SK-N-SH (cell line): Measurements from ENCODE around the gene BTG2. TPM values are rescaled to one million over a fixed set of nuclear protein-coding genes. Genes with fewer than 3 reads are reported as not detected.

Experiments
- CTCF ChIA-PET: fragments of 300-600, 350-600 bp; formaldehyde crosslinking; extraction: SDS; loops from one replicate; lab custom pipeline; 2021; lab: Yijun Ruan, JAX
- POLR2A ChIA-PET: fragments of 350-600 bp; sonication (Branson Sonifier 250); formaldehyde crosslinking; extraction: SDS; loops from one replicate; lab custom pipeline; 2020; ENCODE audit warnings: antibody characterized with exemption, inconsistent platforms; lab: Yijun Ruan, JAX
- DNase-seq: peaks from one replicate; pipeline ENCODE4 v3.0.0; 2012
- H2AFZ ChIP-seq: fragments of 200-600 bp; sonication (generic); 2 replicates; pipeline ENCODE4 v1.8.1; 2016; ENCODE audit warnings: antibody characterized with exemption, mild to moderate bottlenecking, low read depth
- H3F3A ChIP-seq: fragments of 200-600 bp; sonication (generic); replicated peaks from 2 replicates; pipeline ENCODE3; 2016; ENCODE audit warnings: antibody characterized with exemption, mild to moderate bottlenecking; ENCODE audit not compliant: insufficient read depth
- H3K27ac ChIP-seq, 2 experiments: fragments of 200-500 bp in 1 of 2; fragments of 200-600 bp in 1 of 2; sonication (Bioruptor generic) in 1 of 2; sonication (generic), shearing (Covaris generic) in 1 of 2; 2 replicates each; pipeline versions ENCODE4 v1.5.1 to v1.6.1; 2014 to 2016; ENCODE audit warnings: low read depth in 2 of 2, inconsistent platforms in 1 of 2, low read length in 1 of 2, mild to moderate bottlenecking in 1 of 2, mixed read lengths in 1 of 2
- H3K27me3 ChIP-seq: fragments of 200-600 bp; sonication (generic), shearing (Covaris generic); 2 replicates; pipeline ENCODE4 v1.6.1; 2016; ENCODE audit warnings: mixed run types; ENCODE audit not compliant: insufficient read depth
- H3K36me3 ChIP-seq, 2 experiments: fragments of 200-500 bp in 1 of 2; fragments of 200-600 bp in 1 of 2; sonication (Bioruptor generic) in 1 of 2; sonication (generic) in 1 of 2; replicated peaks in 1 of 2; 2 replicates each; pipeline versions ENCODE3 to v1.5.1; 2014 to 2016; ENCODE audit warnings: low read length in 1 of 2, mild to moderate bottlenecking in 1 of 2; ENCODE audit not compliant: insufficient read depth in 2 of 2, control insufficient read depth in 1 of 2
- H3K4me1 ChIP-seq, 2 experiments: fragments of 200-500 bp in 1 of 2; fragments of 200-600 bp in 1 of 2; sonication (Bioruptor generic) in 1 of 2; sonication (generic), shearing (Covaris generic) in 1 of 2; 2 replicates each; pipeline versions ENCODE4 v1.5.1 to v1.6.1; 2014 to 2016; ENCODE audit warnings: low read depth in 1 of 2, low read length in 1 of 2, mixed run types in 1 of 2; ENCODE audit not compliant: insufficient read depth in 2 of 2, control insufficient read depth in 1 of 2
- H3K4me2 ChIP-seq: fragments of 200-600 bp; sonication (generic), shearing (Covaris generic); 2 replicates; pipeline ENCODE4 v1.6.1; 2017; ENCODE audit warnings: mixed run types
- H3K4me3 ChIP-seq, 2 experiments: fragments of 200-500 bp in 1 of 2; fragments of 200-600 bp in 1 of 2; sonication (Bioruptor generic) in 1 of 2; sonication (generic), shearing (Covaris generic) in 1 of 2; 2 replicates each; pipeline versions ENCODE4 v1.5.1 to v1.8.1; 2014 to 2016; ENCODE audit warnings: low read depth in 2 of 2, inconsistent platforms in 1 of 2, low read length in 1 of 2, mild to moderate bottlenecking in 1 of 2, mixed read lengths in 1 of 2, moderate library complexity in 1 of 2
- H3K79me2 ChIP-seq: fragments of 200-600 bp; sonication (generic); 2 replicates; pipeline ENCODE4 v1.8.1; 2017; ENCODE audit warnings: mild to moderate bottlenecking; ENCODE audit not compliant: insufficient read depth
- H3K9ac ChIP-seq: fragments of 200-600 bp; sonication (generic); 2 replicates; pipeline ENCODE4 v1.6.1; 2017; ENCODE audit warnings: mixed run types
- H3K9me2 ChIP-seq: fragments of 200-600 bp; sonication (generic); 2 replicates; pipeline ENCODE4 v1.6.1; 2017; ENCODE audit warnings: mixed run types
- H3K9me3 ChIP-seq: fragments of 200-600 bp; sonication (generic); 2 replicates; pipeline ENCODE4 v1.6.1; 2017; ENCODE audit warnings: mixed run types, mild to moderate bottlenecking, moderate library complexity
- H4K20me1 ChIP-seq: fragments of 200-600 bp; sonication (generic); 2 replicates; pipeline ENCODE4 v1.6.1; 2017; ENCODE audit warnings: mild to moderate bottlenecking, mixed run types; ENCODE audit not compliant: insufficient read depth
- FOSL2 ChIP-seq: IDR thresholded peaks from 2 replicates; pipeline ENCODE4 v1.4.0; 2012; ENCODE audit warnings: low read depth, mild to moderate bottlenecking, moderate library complexity, borderline replicate concordance
- FOXM1 ChIP-seq: IDR thresholded peaks from 2 replicates; pipeline ENCODE4 v1.4.0; 2012; ENCODE audit warnings: low read depth, mild to moderate bottlenecking
- GABPA ChIP-seq: IDR thresholded peaks from 2 replicates; pipeline ENCODE4 v1.4.0; 2012; ENCODE audit warnings: low read depth, mild to moderate bottlenecking
- IRF3 ChIP-seq: fragments of 150-350 bp; IDR thresholded peaks from 2 replicates; pipeline ENCODE4 v1.6.1; 2016; ENCODE audit warnings: mild to moderate bottlenecking, low read depth, low read length
- JUND ChIP-seq: IDR thresholded peaks from 2 replicates; pipeline ENCODE4 v1.4.0; 2012
- NFIC ChIP-seq: IDR thresholded peaks from 2 replicates; pipeline ENCODE4 v1.4.0; 2012; ENCODE audit warnings: borderline replicate concordance
- PBX3 ChIP-seq: IDR thresholded peaks from 2 replicates; pipeline ENCODE4; 2012
- RAD21 ChIP-seq: IDR thresholded peaks from 2 replicates; pipeline ENCODE4 v1.6.1; 2012; ENCODE audit warnings: mild to moderate bottlenecking, low read length
- RCOR1 ChIP-seq: fragments of 150-350 bp; IDR thresholded peaks from 2 replicates; pipeline ENCODE4 v1.6.1; 2017; ENCODE audit warnings: antibody characterized with exemption, low read length
- RXRA ChIP-seq: IDR thresholded peaks from 2 replicates; pipeline ENCODE4 v1.4.0; 2012; ENCODE audit warnings: low read depth, mild to moderate bottlenecking, borderline replicate concordance
- SIN3A ChIP-seq: IDR thresholded peaks from 2 replicates; pipeline ENCODE4 v1.6.1; 2012; ENCODE audit warnings: low read depth, mild to moderate bottlenecking, low read length, moderate library complexity, borderline replicate concordance
- SMC3 ChIP-seq: IDR thresholded peaks from 2 replicates; pipeline ENCODE4 v1.6.1; 2012; ENCODE audit warnings: low read depth, low read length, improper control_type of control experiment
- TAF1 ChIP-seq: IDR thresholded peaks from 2 replicates; pipeline ENCODE4 v1.6.1; 2012; ENCODE audit warnings: low read depth, mild to moderate bottlenecking, low read length, moderate library complexity, borderline replicate concordance
- TCF12 ChIP-seq: IDR thresholded peaks from 2 replicates; pipeline ENCODE4 v1.4.0; 2012
- ZBTB33 ChIP-seq: IDR thresholded peaks from 2 replicates; pipeline ENCODE4 v1.4.0; 2012; ENCODE audit warnings: low read depth, borderline replicate concordance
- WGBS: methylation state at CpG from one replicate; pipeline ENCODE4 v1.1.6; 2017; ENCODE audit warnings: low lambda C conversion rate; 5-methylcytosine and 5-hydroxymethylcytosine counted together
- polyA plus RNA-seq, 3 experiments: library from polyadenylated mRNA; depleted of rRNA; stranded (reverse); fragments of >200 nt; gene quantifications; 2 replicates each; pipeline ENCODE4 v1.2.3, GENCODE V29; 2012
- TF ChIP-seq, protein P1 (sequence below): IDR thresholded peaks from 2 replicates; pipeline ENCODE4 v1.6.1; 2012; ENCODE audit warnings: mild to moderate bottlenecking, low read depth, low read length, moderate library complexity

The BTG2 gene
- polyA plus RNA-seq, 1 of the 3 experiments (the other 2 are of a cell fraction): 26.2 TPM

GRCh38 chr1:203308328-203308922, 3.1 kb downstream of the BTG2 start:
- Histone ChIP-seq H3K9me3 (no peaks in the 10 kb centered on the region), H3K36me3 (peaks cover 21 to 23% of the 10 kb centered on the region in 2 experiments), H3F3A (peaks cover 5% of the 10 kb centered on the region), H3K79me2 (peaks cover 32% of the 10 kb centered on the region), H3K27me3 (no peaks in the 10 kb centered on the region), H3K27ac (no peak overlapping the region), H2AFZ (no peak overlapping the region), H3K4me2 (peak overlapping the region; percentile 99), H4K20me1 (peaks cover 39% of the 10 kb centered on the region), H3K4me3 (peak overlapping the region; percentile 44 to 84; a peak in 1 of 4 replicates), H3K9ac (no peak overlapping the region), H3K4me1 (peaks cover 22 to 41% of the 10 kb centered on the region in 2 experiments), H3K9me2 (no peaks in the 10 kb centered on the region)
- no peak for TF ChIP-seq TCF12
- no peak for TF ChIP-seq RAD21
- no peak for TF ChIP-seq SMC3
- no peak for TF ChIP-seq RXRA
- no peak for TF ChIP-seq JUND
- no peak for TF ChIP-seq SIN3A
- TF ChIP-seq TAF1: no peak
- TF ChIP-seq, protein P1, sequence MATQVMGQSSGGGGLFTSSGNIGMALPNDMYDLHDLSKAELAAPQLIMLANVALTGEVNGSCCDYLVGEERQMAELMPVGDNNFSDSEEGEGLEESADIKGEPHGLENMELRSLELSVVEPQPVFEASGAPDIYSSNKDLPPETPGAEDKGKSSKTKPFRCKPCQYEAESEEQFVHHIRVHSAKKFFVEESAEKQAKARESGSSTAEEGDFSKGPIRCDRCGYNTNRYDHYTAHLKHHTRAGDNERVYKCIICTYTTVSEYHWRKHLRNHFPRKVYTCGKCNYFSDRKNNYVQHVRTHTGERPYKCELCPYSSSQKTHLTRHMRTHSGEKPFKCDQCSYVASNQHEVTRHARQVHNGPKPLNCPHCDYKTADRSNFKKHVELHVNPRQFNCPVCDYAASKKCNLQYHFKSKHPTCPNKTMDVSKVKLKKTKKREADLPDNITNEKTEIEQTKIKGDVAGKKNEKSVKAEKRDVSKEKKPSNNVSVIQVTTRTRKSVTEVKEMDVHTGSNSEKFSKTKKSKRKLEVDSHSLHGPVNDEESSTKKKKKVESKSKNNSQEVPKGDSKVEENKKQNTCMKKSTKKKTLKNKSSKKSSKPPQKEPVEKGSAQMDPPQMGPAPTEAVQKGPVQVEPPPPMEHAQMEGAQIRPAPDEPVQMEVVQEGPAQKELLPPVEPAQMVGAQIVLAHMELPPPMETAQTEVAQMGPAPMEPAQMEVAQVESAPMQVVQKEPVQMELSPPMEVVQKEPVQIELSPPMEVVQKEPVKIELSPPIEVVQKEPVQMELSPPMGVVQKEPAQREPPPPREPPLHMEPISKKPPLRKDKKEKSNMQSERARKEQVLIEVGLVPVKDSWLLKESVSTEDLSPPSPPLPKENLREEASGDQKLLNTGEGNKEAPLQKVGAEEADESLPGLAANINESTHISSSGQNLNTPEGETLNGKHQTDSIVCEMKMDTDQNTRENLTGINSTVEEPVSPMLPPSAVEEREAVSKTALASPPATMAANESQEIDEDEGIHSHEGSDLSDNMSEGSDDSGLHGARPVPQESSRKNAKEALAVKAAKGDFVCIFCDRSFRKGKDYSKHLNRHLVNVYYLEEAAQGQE: no peak
- no peak for TF ChIP-seq FOSL2
- TF ChIP-seq ZBTB33: no peak
- TF ChIP-seq NFIC: no peak
- no peak for TF ChIP-seq GABPA
- no peak for TF ChIP-seq IRF3
- TF ChIP-seq PBX3: no peak
- no peak for TF ChIP-seq RCOR1
- TF ChIP-seq FOXM1: no peak
- POLR2A ChIA-PET: interaction anchor here (2.7 kb wide), 1 partner anchor 18 kb away, joined by 18 read pairs; no protein-coding TSS in a partner anchor
- CTCF ChIA-PET: interaction anchor here (0.6 to 9.2 kb wide), 13 partner anchors 8 to 318 kb away, joined by 3 to 127 read pairs (median 6); no protein-coding TSS in a partner anchor
- WGBS: 85% methylated on average over 5 of the region's 5 CpGs
- no peak for DNase-seq
